Stimulated activated naive B cell treated with anti-CD40 and anti-IgM and Interleukin-4, amounts not matched to agents 10 μg/mL and 1 μg/mL and 100 μg/mL, for 72 hours (primary cell): ENCODE results near the gene KAT7.
A peak's percentile ranks its signal among the peaks of the same experiment; 100 is the strongest.

Experiments
- ATAC-seq, 2 donors: fragments of 150-1000 bp; cut with Tn5 transposase; replicated peaks; 2 replicates each; pipeline ENCODE4 v1.10.0; 2021; ENCODE audit warnings: moderate library complexity in 1 of 2
- DNase-seq: peaks from one replicate; pipeline ENCODE4 v3.0.0; 2021
- H3K27ac Mint-ChIP-seq: one replicate; pipeline ENCODE4 v1.8.0; 2022; ENCODE audit warnings: mild to moderate bottlenecking, mixed read lengths
- H3K27me3 Mint-ChIP-seq, 2 donors: one replicate each; pipeline ENCODE4 v1.8.0; 2022; ENCODE audit warnings: mixed read lengths in 2 of 2
- H3K36me3 Mint-ChIP-seq, 2 donors: one replicate each; pipeline ENCODE4 v1.8.0; 2022; ENCODE audit warnings: mixed read lengths in 2 of 2, mild to moderate bottlenecking in 1 of 2
- H3K4me1 Mint-ChIP-seq, 2 donors: one replicate each; pipeline ENCODE4 v1.8.0; 2022; ENCODE audit warnings: mixed read lengths in 2 of 2, mild to moderate bottlenecking in 1 of 2
- H3K4me3 Mint-ChIP-seq, 2 donors: one replicate each; pipeline ENCODE4 v1.8.0; 2022; ENCODE audit warnings: mild to moderate bottlenecking in 2 of 2, mixed read lengths in 2 of 2, moderate library complexity in 1 of 2
- H3K9me3 Mint-ChIP-seq, 2 donors: one replicate each; pipeline ENCODE4 v1.8.0; 2022; ENCODE audit warnings: mixed read lengths in 2 of 2, mild to moderate bottlenecking in 1 of 2

The KAT7 gene

GRCh38 chr17:49871211-49871610, 82.7 kb downstream of the KAT7 start:
- Mint-ChIP-seq H3K36me3 (no peaks in the 10 kb centered on the region), H3K4me3 (no peak overlapping the region), H3K4me1 (peaks cover 0 to 2% of the 10 kb centered on the region in 2 donors), H3K27me3 (peaks cover 38 to 48% of the 10 kb centered on the region in 2 donors), H3K9me3 (no peaks in the 10 kb centered on the region), H3K27ac (no peak overlapping the region)
- DNase-seq (no peak), ATAC-seq (no peak)

- Mint-ChIP-seq H3K4me3 (no peak overlapping the region), H3K4me1 (peaks cover 0 to 2% of the 10 kb centered on the region in 2 donors), H3K36me3 (no peaks in the 10 kb centered on the region), H3K9me3 (no peaks in the 10 kb centered on the region), H3K27ac (no peak overlapping the region), H3K27me3 (peaks cover 38 to 46% of the 10 kb centered on the region in 2 donors)
- ATAC-seq: no peak
- no peak for DNase-seq
Observed at GRCh38 chr17:49872754-49873377, 84.4 kb downstream of the KAT7 start.

GRCh38 chr17:49873466-49873865, 85.0 kb downstream of the KAT7 start:
- H3K9me3 Mint-ChIP-seq: no peaks in the 10 kb centered on the region

GRCh38 chr17:49873926-49874325, 85.4 kb downstream of the KAT7 start:
- Mint-ChIP-seq H3K27ac (no peak overlapping the region), H3K36me3 (no peaks in the 10 kb centered on the region), H3K4me3 (no peak overlapping the region), H3K9me3 (no peaks in the 10 kb centered on the region), H3K4me1 (peaks cover 0 to 2% of the 10 kb centered on the region in 2 donors), H3K27me3 (peaks cover 45 to 47% of the 10 kb centered on the region in 2 donors)
- ATAC-seq (no peak), DNase-seq (no peak)

More at GRCh38 chr17:49873466-49873865, 85.0 kb downstream of the KAT7 start:
- no peak overlapping the region for H3K4me3 Mint-ChIP-seq
- ATAC-seq: no peak
- no peaks in the 10 kb centered on the region for H3K36me3 Mint-ChIP-seq
- H3K27ac Mint-ChIP-seq: no peak overlapping the region
- H3K4me1 Mint-ChIP-seq: peaks cover 0 to 2% of the 10 kb centered on the region in 2 donors
- peaks cover 43 to 47% of the 10 kb centered on the region in 2 donors for H3K27me3 Mint-ChIP-seq
- no peak for DNase-seq

- H3K4me3 Mint-ChIP-seq: no peak overlapping the region
- no peaks in the 10 kb centered on the region for H3K36me3 Mint-ChIP-seq
- ATAC-seq (no peak), DNase-seq (no peak)
- H3K4me1 Mint-ChIP-seq: peaks cover 0 to 2% of the 10 kb centered on the region in 2 donors
- H3K27ac Mint-ChIP-seq: peak overlapping the region; percentile 48
- no peaks in the 10 kb centered on the region for H3K9me3 Mint-ChIP-seq
- peaks cover 55 to 56% of the 10 kb centered on the region in 2 donors for H3K27me3 Mint-ChIP-seq
Observed at GRCh38 chr17:49874911-49875310, 86.4 kb downstream of the KAT7 start.

- no peaks in the 10 kb centered on the region for H3K9me3 Mint-ChIP-seq
- no peaks in the 10 kb centered on the region for H3K36me3 Mint-ChIP-seq
Observed at GRCh38 chr17:49875685-49876084, 87.2 kb downstream of the KAT7 start.

GRCh38 chr17:49878931-49879904, 90.7 kb downstream of the KAT7 start:
- no peak overlapping the region for H3K27ac Mint-ChIP-seq

More at GRCh38 chr17:49875685-49876084, 87.2 kb downstream of the KAT7 start:
- ATAC-seq (no peak), DNase-seq (no peak)
- Mint-ChIP-seq H3K27me3 (peaks cover 56 to 62% of the 10 kb centered on the region in 2 donors), H3K4me3 (no peak overlapping the region), H3K27ac (no peak overlapping the region), H3K4me1 (peaks cover 6 to 7% of the 10 kb centered on the region in 2 donors)

GRCh38 chr17:49880291-49881053, 92.0 kb downstream of the KAT7 start:
- Mint-ChIP-seq H3K4me1 (peaks cover 7 to 8% of the 10 kb centered on the region in 2 donors), H3K27me3 (peaks cover 60 to 75% of the 10 kb centered on the region in 2 donors), H3K9me3 (no peaks in the 10 kb centered on the region), H3K36me3 (no peaks in the 10 kb centered on the region), H3K4me3 (peak overlapping the region; percentile 60 to 69), H3K27ac (peak overlapping the region; percentile 79)
- peak; percentile 71 for DNase-seq
- ATAC-seq: peak; percentile 92 to 97

More at GRCh38 chr17:49878931-49879904, 90.7 kb downstream of the KAT7 start:
- peak overlapping the region in 1 of 2 donors; percentile 51 for H3K4me3 Mint-ChIP-seq
- H3K36me3 Mint-ChIP-seq: no peaks in the 10 kb centered on the region
- DNase-seq (no peak), ATAC-seq (no peak)
- peaks cover 7 to 8% of the 10 kb centered on the region in 2 donors for H3K4me1 Mint-ChIP-seq
- peaks cover 64 to 74% of the 10 kb centered on the region in 2 donors for H3K27me3 Mint-ChIP-seq
- no peaks in the 10 kb centered on the region for H3K9me3 Mint-ChIP-seq

GRCh38 chr17:49881054-49881402, 92.5 kb downstream of the KAT7 start:
- DNase-seq: no peak
- Mint-ChIP-seq H3K9me3 (no peaks in the 10 kb centered on the region), H3K27me3 (peaks cover 58 to 73% of the 10 kb centered on the region in 2 donors), H3K27ac (no peak overlapping the region), H3K4me1 (peaks cover 7 to 8% of the 10 kb centered on the region in 2 donors), H3K4me3 (no peak overlapping the region), H3K36me3 (no peaks in the 10 kb centered on the region)
- ATAC-seq: no peak

GRCh38 chr17:49882434-49882833, 94.0 kb downstream of the KAT7 start:
- H3K4me3 Mint-ChIP-seq: no peak overlapping the region
- H3K27ac Mint-ChIP-seq: no peak overlapping the region
- DNase-seq (no peak), ATAC-seq (no peak)
- H3K27me3 Mint-ChIP-seq: peaks cover 61 to 82% of the 10 kb centered on the region in 2 donors
- peaks cover 7 to 8% of the 10 kb centered on the region in 2 donors for H3K4me1 Mint-ChIP-seq
- H3K36me3 Mint-ChIP-seq: no peaks in the 10 kb centered on the region
- no peaks in the 10 kb centered on the region for H3K9me3 Mint-ChIP-seq
